Measurements from ENCODE around the gene WNT11. TPM values are rescaled to one million over a fixed set of nuclear protein-coding genes. Genes with fewer than 3 reads are reported as not detected.

The WNT11 gene
- total RNA-seq, 4 donors from 2014 or later, result 0.13 to 3.2 (median 0.38) TPM

GRCh38 chr11:76210931-76211851 is 4.9 kb upstream of the WNT11 start:
- Histone ChIP-seq H3K27me3 (peaks cover 0 to 76% (median 10%) of the 10 kb centered on the region in 4 donors), H3K4me1 (peaks cover 36 to 52% (median 40%) of the 10 kb centered on the region in 3 donors)
- 40 to 41% methylated on average over 3 to 16 of the region's 35 CpGs for WGBS, 2 donors

DNA sequence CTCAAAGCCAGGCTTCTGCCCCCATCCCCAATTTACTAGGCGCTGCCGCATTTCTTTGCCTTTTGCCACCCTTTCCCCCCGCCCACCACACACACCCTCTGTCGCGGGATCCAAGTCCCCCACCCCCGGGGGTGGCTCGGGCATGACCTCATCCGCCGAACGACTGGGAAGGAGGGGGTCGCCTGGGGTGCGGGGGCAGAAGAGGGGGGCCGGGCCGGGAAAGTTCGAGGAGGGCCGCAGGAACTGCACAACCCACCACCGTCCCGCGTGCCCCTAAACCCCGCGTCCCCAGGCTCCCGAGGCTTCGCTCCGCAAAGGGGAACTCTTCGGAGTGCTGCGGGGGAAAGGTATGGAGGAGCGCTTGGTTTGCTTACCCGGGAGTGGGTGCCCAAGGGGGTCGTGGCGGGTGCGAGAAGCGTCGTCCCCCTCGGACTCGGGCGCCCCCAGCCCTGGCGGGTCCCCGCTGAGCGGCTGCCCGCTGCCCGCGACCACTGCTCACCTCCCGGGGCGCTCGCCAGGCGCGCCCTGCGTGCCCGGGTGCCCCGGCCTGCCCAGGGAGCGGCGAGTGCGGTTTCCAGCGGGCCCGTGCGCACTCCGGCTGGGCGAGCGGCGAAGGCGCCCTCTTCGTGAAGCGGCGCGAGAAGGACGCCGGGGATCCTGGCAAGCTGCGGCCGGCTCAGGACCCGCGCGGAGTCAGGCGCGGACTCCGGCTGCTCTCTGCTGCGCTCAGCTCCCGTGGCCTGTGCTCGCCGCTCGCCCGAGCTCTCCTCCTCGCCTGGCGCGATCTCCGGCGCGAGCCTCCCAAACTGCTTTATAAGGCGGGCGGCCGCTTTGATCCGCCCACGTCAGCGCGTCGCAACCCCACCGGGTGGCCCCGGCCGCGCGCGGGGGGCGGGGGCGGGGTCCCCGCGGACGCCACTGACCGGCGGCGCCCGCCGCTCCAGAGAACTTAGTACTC is 4.0 kb upstream of the WNT11 start:
- H3K9me3 ChIP-seq, result no peaks in the 10 kb centered on the region
- H3K36me3 ChIP-seq, result no peaks in the 10 kb centered on the region
- no peak for DNase-seq
- H3K4me3 ChIP-seq, result peak overlapping the region; percentile 30 to 77 (median 57)
- peaks cover 0 to 86% (median 14%) of the 10 kb centered on the region in 4 donors for H3K27me3 ChIP-seq
- whole genome bisulfite sequencing, 2 donors, result 0% methylated on average over 2 to 4 of the region's 111 CpGs
- peak overlapping the region in 2 of 4 donors; percentile 47 to 55 for H3K27ac ChIP-seq
- peaks cover 41 to 62% (median 46%) of the 10 kb centered on the region in 3 donors for H3K4me1 ChIP-seq
- intact Hi-C loops (cut with DNase I), result loop anchor here (5.0 kb wide), 1 partner anchor 107 kb away; no protein-coding TSS in a partner anchor
- no peak for TF ChIP-seq CTCF (IDR thresholded peaks at IDR 0.05)
- peak in 2 of 4 donors; percentile 12 to 64 for TF ChIP-seq POLR2A (IDR thresholded peaks at IDR 0.05)

More at GRCh38 chr11:76210931-76211851, 4.9 kb upstream of the WNT11 start:
- TF ChIP-seq POLR2A (IDR thresholded peaks at IDR 0.05) (no peak), CTCF (IDR thresholded peaks at IDR 0.05) (no peak)
- Histone ChIP-seq H3K9me3 (no peaks in the 10 kb centered on the region), H3K36me3 (no peaks in the 10 kb centered on the region), H3K4me3 (peak overlapping the region; percentile 30 to 77 (median 57)), H3K27ac (peak overlapping the region in 2 of 4 donors; percentile 47 to 55)
- DNase-seq, result no peak
- intact Hi-C loops (cut with DNase I), result no loop called here

DNA sequence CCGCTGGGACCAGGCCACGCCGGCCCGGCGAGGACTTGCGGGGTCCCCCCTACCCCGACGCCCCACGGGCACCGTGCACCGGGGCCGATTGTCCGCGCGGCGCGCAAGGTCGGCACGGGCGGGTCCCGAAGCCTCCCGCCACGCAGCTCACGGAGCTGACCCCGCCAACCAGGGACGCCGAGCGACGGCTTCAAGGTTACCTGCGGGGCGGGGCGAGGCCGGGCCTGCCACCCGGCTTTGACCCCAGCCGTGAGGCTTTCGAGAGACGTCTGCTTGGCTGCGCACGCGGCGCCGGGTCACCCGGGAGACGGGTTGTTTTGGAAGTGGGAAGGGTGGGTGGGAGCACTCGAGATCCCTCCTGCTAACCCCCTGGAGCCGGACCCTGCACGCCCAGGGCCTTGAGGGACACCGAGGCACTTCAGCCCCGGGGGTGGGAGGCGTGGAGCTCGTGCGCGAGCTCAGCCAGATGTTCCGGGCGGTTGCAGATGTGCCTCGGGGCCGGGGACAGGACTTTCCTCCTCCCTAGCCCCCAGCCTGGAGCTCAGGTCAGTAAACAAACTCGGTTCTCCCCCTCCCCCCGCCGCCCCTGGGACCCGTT is 3.2 kb upstream of the WNT11 start:
- intact Hi-C loops (cut with DNase I), result loop anchor here (5.0 kb wide), 1 partner anchor 108 kb away; no protein-coding TSS in a partner anchor
- Histone ChIP-seq H3K27ac (peak overlapping the region in 2 of 4 donors; percentile 28 to 55), H3K9me3 (no peaks in the 10 kb centered on the region), H3K36me3 (no peaks in the 10 kb centered on the region), H3K4me3 (peak overlapping the region; percentile 30 to 77 (median 57)), H3K27me3 (peaks cover 0 to 94% (median 17%) of the 10 kb centered on the region in 4 donors), H3K4me1 (peaks cover 41 to 63% (median 46%) of the 10 kb centered on the region in 3 donors)
- WGBS, 2 donors, result 0% methylated on average over 4 to 6 of the region's 61 CpGs
- TF ChIP-seq CTCF (IDR thresholded peaks at IDR 0.05), result no peak
- no peak for TF ChIP-seq POLR2A (IDR thresholded peaks at IDR 0.05)
- no peak for DNase-seq

DNA sequence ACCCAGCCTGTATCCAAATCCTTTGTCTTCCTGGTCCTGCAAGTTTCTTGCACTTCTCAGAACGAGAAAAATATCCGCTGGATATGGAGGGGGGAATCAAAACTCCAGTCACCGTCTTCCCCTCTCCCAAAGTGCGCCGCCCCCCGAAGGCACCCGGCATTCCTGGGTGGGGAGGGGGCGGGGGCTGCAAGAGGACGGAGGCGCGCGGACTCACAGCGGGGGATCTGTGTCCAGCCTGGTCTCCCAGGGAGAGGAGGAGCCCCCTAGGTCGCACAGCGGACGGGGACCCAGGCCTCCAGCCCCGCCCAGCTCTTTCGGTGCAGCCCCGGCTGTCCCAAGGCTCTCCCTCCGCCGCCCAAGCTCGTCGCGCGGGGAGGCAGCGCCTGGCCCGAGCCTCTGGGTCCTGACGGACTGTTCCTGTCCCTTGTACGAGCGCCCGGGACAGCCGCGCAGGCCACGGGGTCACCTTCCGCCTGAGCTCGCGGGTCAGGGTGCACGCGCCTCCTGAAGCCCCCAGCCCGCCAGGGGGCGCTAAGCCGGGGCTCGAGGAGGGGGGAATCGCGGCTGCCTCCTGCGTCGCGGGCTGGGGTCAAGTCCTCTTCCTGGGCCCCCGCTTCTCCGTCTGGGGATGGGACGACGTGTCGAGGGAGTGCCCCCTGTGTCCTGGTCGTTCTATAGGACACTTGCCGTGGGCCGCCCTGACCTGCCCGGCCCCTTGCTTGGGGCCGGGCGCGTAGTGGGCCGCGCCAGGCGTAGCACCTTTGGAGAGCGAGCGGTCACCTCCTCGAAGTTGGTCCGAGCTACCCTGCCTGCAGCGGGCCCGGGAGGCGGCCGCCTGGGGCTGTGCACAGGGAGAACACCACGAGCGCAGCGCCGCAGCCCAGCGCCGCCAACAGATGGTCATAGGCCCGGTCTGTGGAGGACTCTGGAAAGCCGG is 2.4 kb upstream of the WNT11 start:
- WGBS, 2 donors, result 0% methylated on average over 4 of the region's 79 CpGs; no CpG with 5 or more reads in 1 of the 2 donors
- peak overlapping the region in 3 of 4 donors; percentile 28 to 46 (median 43) for H3K27ac ChIP-seq
- peaks cover 41 to 63% (median 46%) of the 10 kb centered on the region in 3 donors for H3K4me1 ChIP-seq
- DNase-seq, result no peak
- peaks cover 0 to 100% (median 17%) of the 10 kb centered on the region in 4 donors for H3K27me3 ChIP-seq
- TF ChIP-seq POLR2A (IDR thresholded peaks at IDR 0.05), result no peak
- TF ChIP-seq CTCF (IDR thresholded peaks at IDR 0.05), result peak; percentile 71 to 82 (median 76)
- H3K9me3 ChIP-seq, result no peaks in the 10 kb centered on the region
- H3K36me3 ChIP-seq, result no peaks in the 10 kb centered on the region
- intact Hi-C loops (cut with DNase I), result loop anchor here (5.0 kb wide), 1 partner anchor 109 kb away; no protein-coding TSS in a partner anchor
- H3K4me3 ChIP-seq, result peak overlapping the region; percentile 30 to 77 (median 57)

Data from esophagus squamous epithelium (tissue), 5 donors.